ENCODE data around the gene PWWP2A. TPM values are rescaled to one million over a fixed set of nuclear protein-coding genes. Genes with fewer than 3 reads are reported as not detected.

Gene PWWP2A
- total and polyA plus RNA-seq, 2 of the 4 experiments (the other 2 are of a cell fraction): 8.8 to 12.5 TPM

DNA sequence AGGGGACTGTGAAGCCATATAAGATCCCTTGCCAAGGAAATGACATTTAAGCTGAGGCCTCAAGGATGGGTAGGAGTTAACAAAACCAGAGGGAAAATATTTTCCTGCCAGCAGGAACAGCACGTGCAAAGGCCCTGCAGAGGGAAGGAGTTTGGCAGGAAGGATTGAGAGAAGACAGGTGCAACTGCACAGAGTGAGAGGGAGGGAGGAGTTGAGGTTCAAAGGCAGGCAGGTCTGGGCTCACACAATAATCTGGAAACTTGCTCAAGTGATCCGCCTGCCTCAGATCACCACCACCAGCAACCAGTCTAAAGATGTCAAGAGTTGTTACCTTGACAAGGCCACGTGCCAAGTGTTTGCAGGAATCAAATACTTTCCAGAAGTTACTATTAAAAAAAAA lies 31.1 kb upstream of the PWWP2A start:
- Histone ChIP-seq H2BK15ac (ENCODE audit: low read depth, low read length) (no peak overlapping the region), H2BK20ac (ENCODE audit: low read depth, low read length) (no peak overlapping the region), H3K9ac (ENCODE audit: low read depth, low read length) (no peak overlapping the region), H3K4ac (ENCODE audit: low read depth, low read length) (no peak overlapping the region), H3K56ac (ENCODE audit: extremely low read depth, insufficient read depth, low read length) (no peak overlapping the region), H3K9me1 (ENCODE audit: insufficient read depth, low read length) (no peaks in the 10 kb centered on the region), H2AK9ac (replicated peaks; ENCODE audit: low read depth, low read length, poor library complexity) (no peak overlapping the region), H2AK5ac (ENCODE audit: low read depth, low read length) (no peak overlapping the region), H4K5ac (ENCODE audit: low read depth, low read length) (no peak overlapping the region), H4K91ac (ENCODE audit: insufficient read depth, low read depth, low read length) (no peak overlapping the region), H3K4me1 (ENCODE audit: control insufficient read depth, insufficient read depth, low read length) (no peaks in the 10 kb centered on the region), H2BK120ac (ENCODE audit: low read depth, low read length) (no peak overlapping the region), H3K23ac (ENCODE audit: low read depth, low read length) (no peak overlapping the region), H3K9me3 (ENCODE audit: control insufficient read depth, insufficient read depth, low read length) (no peaks in the 10 kb centered on the region), H4K8ac (ENCODE audit: low read depth in 2 of 2, low read length in 2 of 2) (no peak overlapping the region), H3K18ac (ENCODE audit: low read depth, low read length) (no peak overlapping the region), H3K4me3 (ENCODE audit: insufficient read depth, low read depth, low read length) (no peak overlapping the region), H2BK5ac (ENCODE audit: low read depth, low read length, poor library complexity, severe bottlenecking) (no peak overlapping the region), H3K36me3 (ENCODE audit: control insufficient read depth, insufficient read depth, low read length) (no peaks in the 10 kb centered on the region), H2AFZ (replicated peaks; ENCODE audit: low read length, poor library complexity) (no peak overlapping the region), H3K4me2 (ENCODE audit: low read depth, low read length) (no peak overlapping the region), H3K27me3 (ENCODE audit: control insufficient read depth, insufficient read depth, low read length) (no peaks in the 10 kb centered on the region), H3K79me1 (ENCODE audit: low read depth in 1 of 2, low read length in 2 of 2) (no peaks in the 10 kb centered on the region), H3K14ac (replicated peaks; ENCODE audit: low read depth, low read length) (no peak overlapping the region), H4K20me1 (ENCODE audit: insufficient read depth, low read length) (no peaks in the 10 kb centered on the region), H3K27ac (ENCODE audit: insufficient read depth, low read length) (no peak overlapping the region)
- DNase-seq (no peak), ATAC-seq (ENCODE audit: low read depth) (no peak)
- dilution Hi-C loops (cut with HindIII; ENCODE audit: low sequenced_read_pairs, unreplicated experiment) (no loop called here), intact Hi-C loops (cut with micrococcal nuclease) (no loop called here), in situ Hi-C loops (cut with MboI; ENCODE audit: low sequenced_read_pairs) (no loop called here)
- TF ChIP-seq, protein P1, sequence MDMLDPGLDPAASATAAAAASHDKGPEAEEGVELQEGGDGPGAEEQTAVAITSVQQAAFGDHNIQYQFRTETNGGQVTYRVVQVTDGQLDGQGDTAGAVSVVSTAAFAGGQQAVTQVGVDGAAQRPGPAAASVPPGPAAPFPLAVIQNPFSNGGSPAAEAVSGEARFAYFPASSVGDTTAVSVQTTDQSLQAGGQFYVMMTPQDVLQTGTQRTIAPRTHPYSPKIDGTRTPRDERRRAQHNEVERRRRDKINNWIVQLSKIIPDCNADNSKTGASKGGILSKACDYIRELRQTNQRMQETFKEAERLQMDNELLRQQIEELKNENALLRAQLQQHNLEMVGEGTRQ (IDR thresholded peaks at IDR 0.05; ENCODE audit: low read depth, low read length): no peak
- TF ChIP-seq FOS (IDR thresholded peaks at IDR 0.05; ENCODE audit: low read depth, low read length) (no peak), SMC3 (IDR thresholded peaks at IDR 0.05; ENCODE audit: low read depth, low read length) (no peak), NFE2L2 (IDR thresholded peaks at IDR 0.05; ENCODE audit: low read depth, low read length) (no peak), MAZ (IDR thresholded peaks at IDR 0.05; ENCODE audit: borderline replicate concordance, low read depth, low read length) (no peak), RCOR1 (IDR thresholded peaks at IDR 0.05; ENCODE audit: insufficient replicate concordance, low read length) (no peak), POLR2A (IDR thresholded peaks at IDR 0.05; ENCODE audit: low read depth, low read length) (no peak), BHLHE40 (IDR thresholded peaks at IDR 0.05; ENCODE audit: low read depth, low read length) (no peak), RAD21 (IDR thresholded peaks at IDR 0.05; ENCODE audit: low read length) (no peak), RFX5 (IDR thresholded peaks at IDR 0.05; ENCODE audit: low read depth, low read length) (no peak), CEBPB (IDR thresholded peaks at IDR 0.05; ENCODE audit: low read depth, low read length) (no peak), MXI1 (IDR thresholded peaks at IDR 0.05; ENCODE audit: borderline replicate concordance, low read depth, low read length) (no peak), MAFK (IDR thresholded peaks at IDR 0.05; ENCODE audit: low read depth, low read length) (no peak), CHD1 (IDR thresholded peaks at IDR 0.05; ENCODE audit: low read depth, low read length) (no peak)
- TF ChIP-seq, protein P2, sequence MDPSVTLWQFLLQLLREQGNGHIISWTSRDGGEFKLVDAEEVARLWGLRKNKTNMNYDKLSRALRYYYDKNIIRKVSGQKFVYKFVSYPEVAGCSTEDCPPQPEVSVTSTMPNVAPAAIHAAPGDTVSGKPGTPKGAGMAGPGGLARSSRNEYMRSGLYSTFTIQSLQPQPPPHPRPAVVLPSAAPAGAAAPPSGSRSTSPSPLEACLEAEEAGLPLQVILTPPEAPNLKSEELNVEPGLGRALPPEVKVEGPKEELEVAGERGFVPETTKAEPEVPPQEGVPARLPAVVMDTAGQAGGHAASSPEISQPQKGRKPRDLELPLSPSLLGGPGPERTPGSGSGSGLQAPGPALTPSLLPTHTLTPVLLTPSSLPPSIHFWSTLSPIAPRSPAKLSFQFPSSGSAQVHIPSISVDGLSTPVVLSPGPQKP (IDR thresholded peaks at IDR 0.05; ENCODE audit: borderline replicate concordance, low read depth, low read length): no peak
- TF ChIP-seq, protein P3, sequence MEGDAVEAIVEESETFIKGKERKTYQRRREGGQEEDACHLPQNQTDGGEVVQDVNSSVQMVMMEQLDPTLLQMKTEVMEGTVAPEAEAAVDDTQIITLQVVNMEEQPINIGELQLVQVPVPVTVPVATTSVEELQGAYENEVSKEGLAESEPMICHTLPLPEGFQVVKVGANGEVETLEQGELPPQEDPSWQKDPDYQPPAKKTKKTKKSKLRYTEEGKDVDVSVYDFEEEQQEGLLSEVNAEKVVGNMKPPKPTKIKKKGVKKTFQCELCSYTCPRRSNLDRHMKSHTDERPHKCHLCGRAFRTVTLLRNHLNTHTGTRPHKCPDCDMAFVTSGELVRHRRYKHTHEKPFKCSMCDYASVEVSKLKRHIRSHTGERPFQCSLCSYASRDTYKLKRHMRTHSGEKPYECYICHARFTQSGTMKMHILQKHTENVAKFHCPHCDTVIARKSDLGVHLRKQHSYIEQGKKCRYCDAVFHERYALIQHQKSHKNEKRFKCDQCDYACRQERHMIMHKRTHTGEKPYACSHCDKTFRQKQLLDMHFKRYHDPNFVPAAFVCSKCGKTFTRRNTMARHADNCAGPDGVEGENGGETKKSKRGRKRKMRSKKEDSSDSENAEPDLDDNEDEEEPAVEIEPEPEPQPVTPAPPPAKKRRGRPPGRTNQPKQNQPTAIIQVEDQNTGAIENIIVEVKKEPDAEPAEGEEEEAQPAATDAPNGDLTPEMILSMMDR (conservative IDR thresholded peaks at IDR 0.05; ENCODE audit: low read depth, low read length): no peak
- POLR2A ChIA-PET (ENCODE audit: unreplicated experiment): no interaction called here
- BruUV-seq (replicated peaks): no TSS peak
- CTCF ChIA-PET: interaction anchor here (1.3 kb wide), 1 partner anchor 11 kb away, joined by 3 read pairs; no protein-coding TSS in a partner anchor
- 63% methylated on average over 1 of the region's 3 CpGs; no CpG with 5 or more reads in 1 of the 2 experiments for WGBS, 2 experiments (ENCODE audit: extremely low coverage in 2 of 2, insufficient read length in 1 of 2)

Data from IMR-90 (cell line).